ENCODE data around the gene TMEM259.

DNA sequence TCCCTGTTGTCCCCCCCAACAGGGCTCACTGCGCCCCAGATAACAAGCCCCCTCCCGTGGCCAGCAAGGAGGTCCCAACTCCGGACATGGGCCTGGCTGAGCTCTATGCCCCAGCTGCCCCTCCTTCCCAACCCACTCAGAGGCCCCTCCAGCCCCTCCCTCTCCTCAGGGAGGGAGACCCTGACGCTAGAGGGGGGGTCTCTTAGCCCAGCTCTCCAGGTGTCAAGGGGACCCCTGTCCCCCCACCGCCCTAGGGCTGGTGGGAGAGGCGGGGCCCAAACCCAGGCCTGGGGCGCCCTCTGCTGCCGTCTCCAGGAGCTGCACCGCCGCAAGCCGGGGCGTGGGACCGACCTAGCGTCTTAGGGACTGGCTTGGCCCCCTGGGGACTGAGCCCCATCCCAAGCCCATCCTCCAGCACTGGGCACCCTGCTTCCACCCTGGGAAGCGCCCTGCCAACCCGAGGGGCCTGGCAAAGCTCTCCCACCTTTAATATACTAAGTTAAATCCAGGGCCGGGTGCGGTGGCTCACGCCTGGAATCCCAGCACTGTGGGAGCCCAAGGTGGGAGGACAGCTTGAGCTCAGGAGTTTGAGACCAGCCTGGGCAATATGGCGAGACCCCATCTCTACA, 19.3 kb downstream of the TMEM259 start:
- TF ChIP-seq, protein P1, sequence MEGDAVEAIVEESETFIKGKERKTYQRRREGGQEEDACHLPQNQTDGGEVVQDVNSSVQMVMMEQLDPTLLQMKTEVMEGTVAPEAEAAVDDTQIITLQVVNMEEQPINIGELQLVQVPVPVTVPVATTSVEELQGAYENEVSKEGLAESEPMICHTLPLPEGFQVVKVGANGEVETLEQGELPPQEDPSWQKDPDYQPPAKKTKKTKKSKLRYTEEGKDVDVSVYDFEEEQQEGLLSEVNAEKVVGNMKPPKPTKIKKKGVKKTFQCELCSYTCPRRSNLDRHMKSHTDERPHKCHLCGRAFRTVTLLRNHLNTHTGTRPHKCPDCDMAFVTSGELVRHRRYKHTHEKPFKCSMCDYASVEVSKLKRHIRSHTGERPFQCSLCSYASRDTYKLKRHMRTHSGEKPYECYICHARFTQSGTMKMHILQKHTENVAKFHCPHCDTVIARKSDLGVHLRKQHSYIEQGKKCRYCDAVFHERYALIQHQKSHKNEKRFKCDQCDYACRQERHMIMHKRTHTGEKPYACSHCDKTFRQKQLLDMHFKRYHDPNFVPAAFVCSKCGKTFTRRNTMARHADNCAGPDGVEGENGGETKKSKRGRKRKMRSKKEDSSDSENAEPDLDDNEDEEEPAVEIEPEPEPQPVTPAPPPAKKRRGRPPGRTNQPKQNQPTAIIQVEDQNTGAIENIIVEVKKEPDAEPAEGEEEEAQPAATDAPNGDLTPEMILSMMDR (IDR thresholded peaks at IDR 0.05), result peak; percentile 69 to 87 (median 77)
- no peak for TF ChIP-seq POLR2AphosphoS5 (IDR thresholded peaks at IDR 0.05)
